ENCODE data around the gene CDH20.

DNA sequence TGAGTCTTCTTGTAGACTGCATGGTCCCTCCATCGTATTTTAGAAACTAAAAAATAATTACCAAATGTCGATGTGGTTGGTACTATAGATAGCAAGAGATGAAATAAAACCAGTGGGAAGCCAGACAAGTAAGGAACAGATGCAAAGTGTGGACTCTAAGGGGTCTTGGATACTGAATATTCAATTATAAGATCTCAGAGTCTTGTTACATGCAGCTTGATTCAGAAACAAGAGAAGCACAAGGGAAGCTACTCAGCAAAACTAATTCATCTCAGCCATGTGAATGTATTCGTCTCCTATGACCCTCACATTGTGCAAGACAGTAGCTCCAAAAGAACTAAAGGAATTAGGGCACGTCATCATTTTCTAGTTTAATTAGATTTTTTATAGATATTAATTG, 80.9 kb downstream of the CDH20 start:
- no peak for TF ChIP-seq POLR2A (IDR thresholded peaks at IDR 0.05)
- TF ChIP-seq, protein P1, sequence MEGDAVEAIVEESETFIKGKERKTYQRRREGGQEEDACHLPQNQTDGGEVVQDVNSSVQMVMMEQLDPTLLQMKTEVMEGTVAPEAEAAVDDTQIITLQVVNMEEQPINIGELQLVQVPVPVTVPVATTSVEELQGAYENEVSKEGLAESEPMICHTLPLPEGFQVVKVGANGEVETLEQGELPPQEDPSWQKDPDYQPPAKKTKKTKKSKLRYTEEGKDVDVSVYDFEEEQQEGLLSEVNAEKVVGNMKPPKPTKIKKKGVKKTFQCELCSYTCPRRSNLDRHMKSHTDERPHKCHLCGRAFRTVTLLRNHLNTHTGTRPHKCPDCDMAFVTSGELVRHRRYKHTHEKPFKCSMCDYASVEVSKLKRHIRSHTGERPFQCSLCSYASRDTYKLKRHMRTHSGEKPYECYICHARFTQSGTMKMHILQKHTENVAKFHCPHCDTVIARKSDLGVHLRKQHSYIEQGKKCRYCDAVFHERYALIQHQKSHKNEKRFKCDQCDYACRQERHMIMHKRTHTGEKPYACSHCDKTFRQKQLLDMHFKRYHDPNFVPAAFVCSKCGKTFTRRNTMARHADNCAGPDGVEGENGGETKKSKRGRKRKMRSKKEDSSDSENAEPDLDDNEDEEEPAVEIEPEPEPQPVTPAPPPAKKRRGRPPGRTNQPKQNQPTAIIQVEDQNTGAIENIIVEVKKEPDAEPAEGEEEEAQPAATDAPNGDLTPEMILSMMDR (IDR thresholded peaks at IDR 0.05): no peak

Measured in uterus (tissue), 2 donors.